NCI-H1694 (cell line): ENCODE data around the gene BDNF.

Experiments
- DNase-seq: peaks from one replicate; lab custom pipeline; 2025; lab: John Stamatoyannopoulos, UW

The BDNF gene

GRCh38 chr11:27626269-27626937 is 73.9 kb downstream of the BDNF start:
- DNase-seq = no peak

- DNase-seq = no peak
These were observed 74.8 kb downstream of the BDNF start for GRCh38 chr11:27625347-27625912.

GRCh38 chr11:27623945-27624523 is 76.2 kb downstream of the BDNF start:
- no peak for DNase-seq

DNA sequence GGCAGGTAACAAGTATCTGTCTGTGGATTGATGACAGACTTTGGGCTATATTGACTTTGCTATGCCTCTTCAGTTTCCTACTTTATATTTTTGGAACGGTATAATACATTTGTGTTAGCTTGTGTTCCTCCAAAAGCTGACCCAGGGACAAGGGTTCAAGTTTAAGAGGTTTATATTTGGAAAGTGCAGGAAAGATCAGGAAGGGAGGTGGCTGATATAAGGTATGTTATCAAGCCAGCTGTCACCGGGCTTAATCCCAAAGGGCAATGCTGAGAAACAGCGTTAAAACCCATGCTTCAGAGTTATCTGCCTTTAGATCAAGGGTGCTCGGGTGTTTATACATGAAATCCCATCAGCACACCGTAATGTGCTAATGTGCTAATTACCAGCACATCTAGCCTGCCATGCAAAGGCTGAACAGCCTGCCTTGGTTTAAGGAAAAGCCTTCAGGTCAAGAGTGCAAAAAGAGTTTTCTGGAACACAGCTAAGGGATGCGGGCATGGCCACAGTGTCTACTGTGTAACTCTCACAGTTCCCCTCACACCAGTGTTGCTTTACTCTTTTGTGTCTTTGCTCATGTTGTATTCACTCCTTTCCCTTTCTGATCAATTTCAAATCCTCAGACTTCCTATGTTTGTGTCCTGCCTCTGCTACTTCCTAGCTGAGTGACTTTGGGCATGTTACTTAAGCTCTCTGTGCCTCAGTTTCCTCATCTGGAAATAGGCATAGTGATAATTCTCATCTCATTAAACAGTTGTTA is 77.5 kb downstream of the BDNF start:
- no peak for DNase-seq

- no peak for DNase-seq
These were observed 78.7 kb downstream of the BDNF start for GRCh38 chr11:27621405-27622161.

GRCh38 chr11:27619763-27620335 is 80.4 kb downstream of the BDNF start:
- no peak for DNase-seq

GRCh38 chr11:27619039-27619574 is 81.1 kb downstream of the BDNF start:
- no peak for DNase-seq

DNA sequence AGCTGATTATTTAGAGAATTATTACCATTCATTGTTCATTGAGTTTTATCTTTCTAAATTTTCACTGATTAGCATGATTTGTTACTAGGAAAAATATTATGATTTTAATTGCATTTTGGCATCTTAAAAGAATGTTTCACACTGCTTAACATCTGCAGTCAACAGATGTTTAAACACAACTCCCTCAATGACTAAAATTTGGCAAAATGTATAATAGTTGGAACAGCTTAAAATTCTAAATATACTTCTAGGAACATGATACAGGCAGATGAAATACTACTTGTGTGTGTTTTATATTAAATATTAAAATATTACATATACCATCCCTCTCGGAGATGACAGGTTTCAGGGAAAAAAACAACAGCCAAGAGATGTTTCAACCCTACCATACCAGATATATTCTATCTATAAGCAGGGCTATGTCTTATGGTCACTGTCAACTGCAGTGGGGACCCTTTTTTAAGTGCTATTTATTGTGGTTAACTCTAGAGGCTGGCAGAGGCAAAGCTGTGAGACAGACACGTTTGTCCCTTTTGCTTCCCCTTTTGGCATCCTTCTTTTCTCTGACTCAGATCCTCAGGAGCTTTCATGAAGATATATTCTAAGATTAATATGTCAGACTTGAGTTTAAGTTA is 81.9 kb downstream of the BDNF start:
- no peak for DNase-seq

- no peak for DNase-seq
These were observed 83.5 kb downstream of the BDNF start for GRCh38 chr11:27616711-27617110.

DNA sequence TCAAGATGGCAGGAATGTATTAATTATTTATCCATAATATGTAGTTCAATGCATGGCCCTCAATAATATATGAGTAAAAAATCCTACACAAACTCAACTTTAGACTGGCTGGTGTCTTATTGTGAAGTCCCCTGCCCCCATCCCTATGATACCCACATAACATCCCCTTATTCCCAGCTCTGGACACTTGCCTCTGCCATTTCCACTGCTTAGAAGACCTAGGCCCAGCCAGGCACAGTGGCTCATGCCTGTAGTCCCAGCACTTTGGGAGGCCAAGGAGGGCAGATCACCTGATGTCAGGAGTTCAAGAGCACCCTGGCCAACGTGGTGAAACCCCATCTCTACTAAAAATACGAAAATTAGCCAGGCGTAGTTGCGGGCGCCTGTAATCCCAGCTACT is 84.4 kb downstream of the BDNF start:
- DNase-seq = no peak

DNA sequence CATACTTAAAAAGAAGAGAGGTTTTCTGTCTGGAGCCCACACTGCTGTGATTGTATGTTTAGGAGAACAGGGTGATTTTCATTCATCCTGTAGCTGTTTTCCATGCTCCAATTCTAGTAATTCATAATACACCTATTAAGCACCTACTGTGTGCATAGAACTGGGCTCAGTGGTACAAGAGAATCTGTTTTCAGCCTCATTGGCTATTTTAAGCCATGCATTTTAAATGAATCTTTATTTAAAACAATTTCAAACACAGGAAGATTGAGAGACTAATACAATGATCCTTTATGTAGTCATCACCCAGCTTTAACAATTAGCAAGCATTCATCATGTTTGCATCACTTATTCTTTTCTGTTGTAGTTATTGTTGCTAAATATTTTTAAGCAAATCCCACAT is 86.2 kb downstream of the BDNF start:
- no peak for DNase-seq

- DNase-seq = no peak
These were observed 87.0 kb downstream of the BDNF start for GRCh38 chr11:27612932-27613880.

GRCh38 chr11:27611947-27612455 is 88.3 kb downstream of the BDNF start:
- DNase-seq = no peak

GRCh38 chr11:27611390-27611789 is 88.9 kb downstream of the BDNF start:
- no peak for DNase-seq

- no peak for DNase-seq
These were observed 89.3 kb downstream of the BDNF start for GRCh38 chr11:27610946-27611345.

- DNase-seq = no peak
These were observed 90.0 kb downstream of the BDNF start for GRCh38 chr11:27610280-27610679.

DNA sequence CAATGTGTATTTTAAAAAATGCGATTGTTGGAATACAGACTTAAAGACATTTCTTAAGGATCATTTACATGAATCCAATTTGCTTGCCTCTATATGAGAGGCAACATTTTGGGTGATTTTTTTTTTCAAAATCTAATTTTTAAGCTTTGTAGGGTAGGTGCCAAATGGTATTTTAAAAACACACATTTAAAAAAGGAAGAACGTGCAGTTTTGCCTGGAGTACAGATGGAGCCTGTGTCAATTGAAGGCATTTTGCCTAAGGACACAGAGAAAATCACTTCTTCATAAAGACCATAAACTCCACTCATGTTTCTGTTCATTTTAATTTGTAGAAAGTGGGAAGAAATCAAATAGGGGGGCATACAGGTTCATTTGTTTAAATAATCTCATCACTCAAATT is 91.3 kb downstream of the BDNF start:
- no peak for DNase-seq

DNA sequence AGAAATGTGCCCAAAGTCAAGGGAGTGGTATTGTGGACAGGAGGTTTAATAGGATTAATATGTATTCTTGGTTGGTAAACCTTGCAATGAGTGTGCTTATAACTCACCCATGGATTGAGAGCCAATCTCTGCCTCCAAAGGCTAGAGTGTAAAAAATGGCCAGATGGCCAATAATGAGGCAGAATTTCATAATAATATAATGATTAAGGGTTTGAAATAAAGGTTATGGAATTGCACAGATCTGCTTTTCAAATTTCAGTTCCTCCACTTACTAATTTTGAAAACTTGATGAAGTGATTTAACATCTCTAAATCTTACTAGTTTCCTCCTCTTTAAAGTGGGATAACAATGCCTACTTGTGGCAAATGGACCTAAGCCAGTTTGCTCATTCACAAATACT is 94.8 kb downstream of the BDNF start:
- no peak for DNase-seq
